Calu3 (cell line): Measurements from ENCODE around the gene FCN3. TPM values are rescaled to one million over a fixed set of nuclear protein-coding genes. Genes with fewer than 3 reads are reported as not detected.
A peak's percentile ranks its signal among the peaks of the same experiment; 100 is the strongest.

Experiments used
- BruUV-seq: library from RNA; stranded (reverse); fragments of 400-500 nt; replicated peaks from 2 replicates; lab custom pipeline; 2021; lab: Mats Ljungman, UMichigan
- CTCF ChIA-PET: fragments of 300-600 bp; sonication (Branson Sonifier 250); formaldehyde crosslinking; loops from one replicate; lab custom pipeline; 2022; ENCODE audit warnings: antibody characterized with exemption; lab: Charles Lee
- DNase-seq: peaks from one replicate; pipeline ENCODE4 v3.0.0; 2022
- H3K27ac Mint-ChIP-seq: one replicate; pipeline ENCODE4 v1.8.0; 2022; ENCODE audit warnings: mixed read lengths; ENCODE audit not compliant: unreplicated experiment
- H3K27me3 Mint-ChIP-seq: one replicate; pipeline ENCODE4 v1.8.0; 2022; ENCODE audit warnings: mixed read lengths; ENCODE audit not compliant: unreplicated experiment
- H3K36me3 Mint-ChIP-seq: one replicate; pipeline ENCODE4 v1.8.0; 2022; ENCODE audit warnings: mild to moderate bottlenecking, moderate library complexity, mixed read lengths; ENCODE audit not compliant: insufficient read depth, unreplicated experiment
- H3K4me1 Mint-ChIP-seq: one replicate; pipeline ENCODE4 v1.8.0; 2022; ENCODE audit warnings: mild to moderate bottlenecking, low read depth, mixed read lengths; ENCODE audit not compliant: unreplicated experiment
- H3K4me3 Mint-ChIP-seq: one replicate; pipeline ENCODE4 v1.8.0; 2022; ENCODE audit warnings: mild to moderate bottlenecking, low read depth, moderate library complexity, mixed read lengths; ENCODE audit not compliant: unreplicated experiment
- H3K9me3 Mint-ChIP-seq: one replicate; pipeline ENCODE4 v1.8.0; 2022; ENCODE audit warnings: low read depth, mixed read lengths; ENCODE audit not compliant: unreplicated experiment
- intact Hi-C: fragments of 100-400 bp; cut with micrococcal nuclease; formaldehyde crosslinking; loops from one replicate; pipeline ENCODE4 v1.10.0; 2022; ENCODE audit not compliant: unreplicated experiment
- total RNA-seq: library from RNA; stranded (reverse); gene quantifications from 2 replicates; pipeline ENCODE4 v1.2.3, GENCODE V29; 2022
- TF ChIP-seq, protein P1 (sequence below): fragments of 200-600 bp; IDR thresholded peaks from one replicate; pipeline ENCODE4 v1.8.0; 2022; ENCODE audit warnings: antibody characterized with exemption; ENCODE audit not compliant: unreplicated experiment

FCN3 gene
- total RNA-seq, 1 experiment from 2014 or later = not detected

- CTCF ChIA-PET = interaction anchor here (2.1 kb wide), 1 partner anchor 11 kb away, joined by 5 read pairs; no protein-coding TSS in a partner anchor
- BruUV-seq = no TSS peak
- H3K27ac Mint-ChIP-seq = no peak overlapping the region
- TF ChIP-seq, protein P1, sequence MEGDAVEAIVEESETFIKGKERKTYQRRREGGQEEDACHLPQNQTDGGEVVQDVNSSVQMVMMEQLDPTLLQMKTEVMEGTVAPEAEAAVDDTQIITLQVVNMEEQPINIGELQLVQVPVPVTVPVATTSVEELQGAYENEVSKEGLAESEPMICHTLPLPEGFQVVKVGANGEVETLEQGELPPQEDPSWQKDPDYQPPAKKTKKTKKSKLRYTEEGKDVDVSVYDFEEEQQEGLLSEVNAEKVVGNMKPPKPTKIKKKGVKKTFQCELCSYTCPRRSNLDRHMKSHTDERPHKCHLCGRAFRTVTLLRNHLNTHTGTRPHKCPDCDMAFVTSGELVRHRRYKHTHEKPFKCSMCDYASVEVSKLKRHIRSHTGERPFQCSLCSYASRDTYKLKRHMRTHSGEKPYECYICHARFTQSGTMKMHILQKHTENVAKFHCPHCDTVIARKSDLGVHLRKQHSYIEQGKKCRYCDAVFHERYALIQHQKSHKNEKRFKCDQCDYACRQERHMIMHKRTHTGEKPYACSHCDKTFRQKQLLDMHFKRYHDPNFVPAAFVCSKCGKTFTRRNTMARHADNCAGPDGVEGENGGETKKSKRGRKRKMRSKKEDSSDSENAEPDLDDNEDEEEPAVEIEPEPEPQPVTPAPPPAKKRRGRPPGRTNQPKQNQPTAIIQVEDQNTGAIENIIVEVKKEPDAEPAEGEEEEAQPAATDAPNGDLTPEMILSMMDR = no peak
- no peaks in the 10 kb centered on the region for H3K9me3 Mint-ChIP-seq
- intact Hi-C loops = no loop called here
- no peak for DNase-seq
- H3K4me3 Mint-ChIP-seq = peak overlapping the region; percentile 73
- H3K36me3 Mint-ChIP-seq = peaks cover 42% of the 10 kb centered on the region
- peaks cover 41% of the 10 kb centered on the region for H3K4me1 Mint-ChIP-seq
- no peaks in the 10 kb centered on the region for H3K27me3 Mint-ChIP-seq
Observed at GRCh38 chr1:27343639-27344025, 31.0 kb downstream of the FCN3 start.

GRCh38 chr1:27342778-27343638, 31.6 kb downstream of the FCN3 start:
- peaks cover 40% of the 10 kb centered on the region for H3K36me3 Mint-ChIP-seq
- peaks cover 38% of the 10 kb centered on the region for H3K4me1 Mint-ChIP-seq
- intact Hi-C loops = no loop called here
- BruUV-seq = no TSS peak
- TF ChIP-seq, protein P1 = no peak
- H3K27me3 Mint-ChIP-seq = no peaks in the 10 kb centered on the region
- peak; percentile 51 for DNase-seq
- peak overlapping the region; percentile 73 for H3K4me3 Mint-ChIP-seq
- no peaks in the 10 kb centered on the region for H3K9me3 Mint-ChIP-seq
- peak overlapping the region; percentile 34 for H3K27ac Mint-ChIP-seq
- CTCF ChIA-PET = interaction anchor here (1.2 to 2.1 kb wide), 3 partner anchors 10 to 45 kb away, joined by 4 to 6 read pairs (median 5); no protein-coding TSS in a partner anchor

GRCh38 chr1:27342391-27342777, 32.2 kb downstream of the FCN3 start:
- H3K27me3 Mint-ChIP-seq = no peaks in the 10 kb centered on the region
- peak overlapping the region; percentile 73 for H3K4me3 Mint-ChIP-seq
- no peaks in the 10 kb centered on the region for H3K9me3 Mint-ChIP-seq
- H3K4me1 Mint-ChIP-seq = peaks cover 32% of the 10 kb centered on the region
- CTCF ChIA-PET = interaction anchor here (1.2 to 2.1 kb wide), 3 partner anchors 10 to 46 kb away, joined by 4 to 6 read pairs (median 5); no protein-coding TSS in a partner anchor
- no TSS peak for BruUV-seq
- H3K27ac Mint-ChIP-seq = peak overlapping the region; percentile 34
- no peak for DNase-seq
- intact Hi-C loops = no loop called here
- TF ChIP-seq, protein P1 = no peak
- H3K36me3 Mint-ChIP-seq = peaks cover 36% of the 10 kb centered on the region

GRCh38 chr1:27341525-27342252, 32.9 kb downstream of the FCN3 start, which contains the start of gene SYTL1:
TSS of gene SYTL1 (plus strand) at chr1:27342022. CDS start at chr1:27345335, 3,313 bp downstream.
- Mint-ChIP-seq H3K36me3 (peaks cover 42% of the 10 kb centered on the region), H3K4me1 (peaks cover 25% of the 10 kb centered on the region), H3K4me3 (peak within 1 kb of the TSS; percentile 73), H3K27me3 (no peaks in the 10 kb centered on the region), H3K9me3 (no peaks in the 10 kb centered on the region), H3K27ac (peak within 1 kb of the TSS; percentile 47)
- intact Hi-C loops = no loop called here
- TF ChIP-seq, protein P1 = no peak
- no TSS peak for BruUV-seq
- peak; percentile 79 for DNase-seq
- CTCF ChIA-PET = interaction anchor here (0.8 to 1.7 kb wide), 3 partner anchors 9 to 46 kb away, joined by 3 to 6 read pairs (median 4); no protein-coding TSS in a partner anchor
